Left lung (tissue), 10 donors: ENCODE results near the gene TSFM. TPM values are rescaled to one million over a fixed set of nuclear protein-coding genes. Genes with fewer than 3 reads are reported as not detected.

ENCODE experiments used
- ATAC-seq: fragments of 200-7000 bp; cut with Tn5 transposase; one replicate; pipeline ENCODE4 v1.9.1; 2020; ENCODE audit warnings: moderate library complexity
- DNase-seq, 4 donors: peaks; one replicate each; pipeline ENCODE4 v3.0.0-alpha.2; 2013 to 2020
- H3K27ac ChIP-seq, 2 donors: fragments of 200-600 bp; sonication (generic) in 1 of 2; one replicate each; pipeline versions ENCODE4 v1.5.0 to v1.8.0; 2020 to 2021
- H3K27me3 ChIP-seq, 2 donors: fragments of 200-600 bp; sonication (generic) in 1 of 2; one replicate each; pipeline versions ENCODE4 v1.5.0 to v1.8.0; 2020 to 2021
- H3K36me3 ChIP-seq, 2 donors: fragments of 200-600 bp; sonication (generic) in 1 of 2; one replicate each; pipeline versions ENCODE4 v1.5.0 to v1.8.0; 2020 to 2021
- H3K4me1 ChIP-seq, 2 donors: fragments of 200-600 bp; one replicate each; pipeline ENCODE4 v1.8.0; 2021
- H3K4me3 ChIP-seq, 2 donors: fragments of 200-600 bp; sonication (generic) in 1 of 2; one replicate each; pipeline versions ENCODE4 v1.5.0 to v1.8.0; 2020 to 2021; ENCODE audit warnings: mild to moderate bottlenecking in 1 of 2
- H3K9me3 ChIP-seq, 2 donors: fragments of 200-600 bp; sonication (generic) in 1 of 2; one replicate each; pipeline versions ENCODE4 v1.5.0 to v1.8.0; 2020 to 2021
- CTCF ChIP-seq, 2 donors: fragments of 200-600 bp; sonication (generic) in 1 of 2; IDR thresholded peaks; one replicate each; pipeline versions ENCODE4 v1.5.0 to v1.8.0; 2021; ENCODE audit warnings: antibody characterized with exemption in 2 of 2
- intact Hi-C, 2 donors: fragments of 100-400 bp; cut with DNase I; formaldehyde crosslinking; loops; one replicate each; pipeline versions ENCODE4 v1.11.2 to v1.14.2; 2022
- polyA plus RNA-seq, 6 donors: library from polyadenylated mRNA; unstranded; fragments of 120-200 nt; gene quantifications; one replicate each; pipeline ENCODE4 v1.2.1, GENCODE V29; 2013; ENCODE audit not compliant: insufficient read length in 6 of 6
- total RNA-seq, 2 donors: library from RNA; stranded (reverse); fragmentation: NEBNext Ultra II Directional; extraction: Animal tissue kit (Norgen Biotek cat#: 25700); gene quantifications; one replicate each; pipeline ENCODE4 v1.2.1, GENCODE V29; 2021
- donor health status: DM: no; HTN: yes; CAD: no.
- donor health status: DM: no; HTN: no; CAD: no.

Gene TSFM
- total and polyA plus RNA-seq, 8 donors: 25.6 to 35.3 (median 30.7) TPM

GRCh38 chr12:57777367-57777766 is 5.2 kb upstream of the TSFM start:
- no peak for TF ChIP-seq CTCF (IDR thresholded peaks at IDR 0.05)

GRCh38 chr12:57777911-57778310 is 4.7 kb upstream of the TSFM start:
- intact Hi-C loops: no loop called here
- H3K27ac ChIP-seq: no peak overlapping the region
- no peaks in the 10 kb centered on the region for H3K27me3 ChIP-seq
- peaks cover 0 to 41% of the 10 kb centered on the region in 2 donors for H3K4me1 ChIP-seq
- DNase-seq (no peak), ATAC-seq (no peak)
- H3K4me3 ChIP-seq: no peak overlapping the region
- H3K9me3 ChIP-seq: no peaks in the 10 kb centered on the region
- TF ChIP-seq CTCF (IDR thresholded peaks at IDR 0.05): no peak
- H3K36me3 ChIP-seq: peaks cover 0 to 5% of the 10 kb centered on the region in 2 donors

More at GRCh38 chr12:57777367-57777766, 5.2 kb upstream of the TSFM start:
- intact Hi-C loops: no loop called here
- no peak for ATAC-seq
- peaks cover 0 to 5% of the 10 kb centered on the region in 2 donors for H3K36me3 ChIP-seq
- no peaks in the 10 kb centered on the region for H3K27me3 ChIP-seq
- no peaks in the 10 kb centered on the region for H3K9me3 ChIP-seq
- H3K27ac ChIP-seq: no peak overlapping the region
- no peak for DNase-seq
- peaks cover 0 to 44% of the 10 kb centered on the region in 2 donors for H3K4me1 ChIP-seq
- H3K4me3 ChIP-seq: no peak overlapping the region

- intact Hi-C loops: no loop called here
- peaks cover 10 to 41% of the 10 kb centered on the region in 2 donors for H3K4me1 ChIP-seq
- H3K9me3 ChIP-seq: no peaks in the 10 kb centered on the region
- no peaks in the 10 kb centered on the region for H3K27me3 ChIP-seq
- H3K27ac ChIP-seq: no peak overlapping the region
- no peak for TF ChIP-seq CTCF (IDR thresholded peaks at IDR 0.05)
- no peak overlapping the region for H3K4me3 ChIP-seq
- H3K36me3 ChIP-seq: peaks cover 0 to 5% of the 10 kb centered on the region in 2 donors
- no peak for ATAC-seq
- no peak for DNase-seq
Observed at GRCh38 chr12:57779736-57780135, 2.9 kb upstream of the TSFM start.

GRCh38 chr12:57780284-57780897 is 2.2 kb upstream of the TSFM start:
- Histone ChIP-seq H3K27ac (peak overlapping the region in 1 of 2 donors; percentile 74), H3K36me3 (peaks cover 0 to 11% of the 10 kb centered on the region in 2 donors)
- intact Hi-C loops: no loop called here

GRCh38 chr12:57781244-57781643 is 1.3 kb upstream of the TSFM start:
- no peak for TF ChIP-seq CTCF (IDR thresholded peaks at IDR 0.05)
- Histone ChIP-seq H3K9me3 (no peaks in the 10 kb centered on the region), H3K36me3 (peaks cover 2 to 19% of the 10 kb centered on the region in 2 donors), H3K27ac (peak overlapping the region in 1 of 2 donors; percentile 74), H3K4me3 (no peak overlapping the region), H3K4me1 (peaks cover 10 to 33% of the 10 kb centered on the region in 2 donors), H3K27me3 (no peaks in the 10 kb centered on the region)
- no peak for DNase-seq
- no peak for ATAC-seq
- intact Hi-C loops: no loop called here

More at GRCh38 chr12:57780284-57780897, 2.2 kb upstream of the TSFM start:
- Histone ChIP-seq H3K27me3 (no peaks in the 10 kb centered on the region), H3K4me3 (no peak overlapping the region), H3K4me1 (peaks cover 10 to 34% of the 10 kb centered on the region in 2 donors), H3K9me3 (no peaks in the 10 kb centered on the region)
- DNase-seq (no peak), ATAC-seq (no peak)
- TF ChIP-seq CTCF (IDR thresholded peaks at IDR 0.05): no peak
